Effector memory CD4-positive, alpha-beta T cell (primary cell): ENCODE data around the gene AGGF1.
"Not testable (repeated sequence)": the region's sequence is repeated elsewhere in the genome, so short reads cannot be mapped to it uniquely, and the experiment has no call there.

ENCODE experiments used
- DNase-seq, 3 donors: peaks; one replicate each; pipeline ENCODE4 v3.0.0-alpha.2; 2020
- H3K27ac ChIP-seq: 2 replicates; pipeline ENCODE4 v1.7.0; 2013; ENCODE audit warnings: mild to moderate bottlenecking, low read length, moderate library complexity; ENCODE audit not compliant: insufficient read depth, poor library complexity, severe bottlenecking
- H3K27me3 ChIP-seq: replicated peaks from 2 replicates; pipeline ENCODE4 v1.7.0; 2013; ENCODE audit warnings: mild to moderate bottlenecking, low read length; ENCODE audit not compliant: insufficient read depth, control insufficient read depth, poor library complexity, severe bottlenecking
- H3K36me3 ChIP-seq: 2 replicates; pipeline ENCODE4 v1.7.0; 2013; ENCODE audit warnings: mild to moderate bottlenecking, low read length, moderate library complexity; ENCODE audit not compliant: control insufficient read depth, insufficient read depth
- H3K4me1 ChIP-seq: 2 replicates; pipeline ENCODE4 v1.7.0; 2013; ENCODE audit warnings: low read length, mild to moderate bottlenecking; ENCODE audit not compliant: control insufficient read depth, insufficient read depth, poor library complexity, severe bottlenecking
- H3K4me3 ChIP-seq: 2 replicates; pipeline ENCODE4 v1.7.0; 2013; ENCODE audit warnings: low read length, low read depth, mild to moderate bottlenecking; ENCODE audit not compliant: insufficient read depth, poor library complexity, severe bottlenecking
- H3K9me3 ChIP-seq: 2 replicates; pipeline ENCODE4 v1.7.0; 2013; ENCODE audit warnings: mild to moderate bottlenecking, low read length, moderate library complexity; ENCODE audit not compliant: control insufficient read depth

Gene AGGF1

DNA sequence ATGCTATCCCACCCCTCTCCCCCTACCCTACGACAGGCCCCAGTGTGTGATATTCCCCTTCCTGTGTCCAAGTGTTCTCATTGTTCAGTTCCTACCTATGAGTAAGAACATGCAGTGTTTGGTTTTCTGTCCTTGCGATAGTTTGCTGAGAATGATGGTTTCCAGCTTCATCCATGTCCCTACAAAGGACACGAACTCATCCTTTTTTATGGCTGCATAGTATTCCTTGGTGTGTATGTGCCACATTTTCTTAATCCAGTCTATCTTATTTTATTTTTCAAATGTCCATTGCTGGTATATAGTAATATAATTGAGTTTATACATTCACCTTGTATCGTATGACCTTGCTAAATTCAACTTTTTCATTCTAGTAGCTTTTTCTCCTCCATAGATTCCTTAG lies 76.8 kb downstream of the AGGF1 start:
- H3K27ac ChIP-seq, H3K4me3 ChIP-seq, H3K36me3 ChIP-seq, DNase-seq, H3K27me3 ChIP-seq, H3K4me1 ChIP-seq, H3K9me3 ChIP-seq: not testable (repeated sequence)
